WTC11 (cell line): ENCODE results near the gene JADE2. TPM values are rescaled to one million over a fixed set of nuclear protein-coding genes. Genes with fewer than 3 reads are reported as not detected.

ENCODE experiments used
- AFF4 ChIP-seq: sonication (generic); formaldehyde crosslinking; IDR thresholded peaks from 2 replicates; pipeline ENCODE4 v1.8.1; 2023; ENCODE audit warnings: mild to moderate bottlenecking, missing genetic modification reagents, borderline replicate concordance
- ARID4B ChIP-seq: sonication (generic); formaldehyde crosslinking; IDR thresholded peaks from 2 replicates; pipeline ENCODE4 v1.8.0; 2023; ENCODE audit warnings: missing genetic modification reagents, mild to moderate bottlenecking, borderline replicate concordance
- ATF2 ChIP-seq: sonication (generic); formaldehyde crosslinking; IDR thresholded peaks from 2 replicates; pipeline ENCODE4 v1.8.1; 2022; ENCODE audit warnings: low read depth, missing genetic modification reagents, borderline replicate concordance
- E2F5 ChIP-seq: sonication (generic); formaldehyde crosslinking; IDR thresholded peaks from 2 replicates; pipeline ENCODE4 v1.8.1; 2022; ENCODE audit warnings: mild to moderate bottlenecking, moderate library complexity, missing genetic modification reagents
- FOXK1 ChIP-seq: sonication (generic); formaldehyde crosslinking; IDR thresholded peaks from 2 replicates; pipeline ENCODE4 v1.8.0; 2022; ENCODE audit warnings: mild to moderate bottlenecking, moderate library complexity, missing genetic modification reagents
- NR1H2 ChIP-seq: sonication (generic); formaldehyde crosslinking; IDR thresholded peaks from 2 replicates; pipeline ENCODE4 v1.9.0; 2021; ENCODE audit warnings: mild to moderate bottlenecking, moderate library complexity, missing genetic modification reagents
- SMAD3 ChIP-seq: sonication (generic); formaldehyde crosslinking; IDR thresholded peaks from 2 replicates; pipeline ENCODE4 v1.8.0; 2022; ENCODE audit warnings: missing genetic modification reagents, mild to moderate bottlenecking, borderline replicate concordance
- SP1 ChIP-seq: sonication (generic); formaldehyde crosslinking; conservative IDR thresholded peaks from 2 replicates; pipeline ENCODE4 v1.8.1; 2022; ENCODE audit warnings: missing genetic modification reagents
- USF1 ChIP-seq: sonication (generic); formaldehyde crosslinking; IDR thresholded peaks from 2 replicates; pipeline ENCODE4 v1.8.0; 2022; ENCODE audit warnings: mild to moderate bottlenecking, missing genetic modification reagents
- ZNF232 ChIP-seq: sonication (generic); formaldehyde crosslinking; IDR thresholded peaks from 2 replicates; pipeline ENCODE4 v1.8.0; 2022; ENCODE audit warnings: mild to moderate bottlenecking, missing genetic modification reagents
- ZNF281 ChIP-seq: sonication (generic); formaldehyde crosslinking; IDR thresholded peaks from 2 replicates; pipeline ENCODE4 v1.8.0; 2023; ENCODE audit warnings: mild to moderate bottlenecking, missing genetic modification reagents
- ZNF317 ChIP-seq: sonication (generic); formaldehyde crosslinking; IDR thresholded peaks from 2 replicates; pipeline ENCODE4 v1.8.1; 2023; ENCODE audit warnings: low read depth, mild to moderate bottlenecking, moderate library complexity, missing genetic modification reagents, borderline replicate concordance
- total RNA-seq: library from RNA; stranded (reverse); gene quantifications from 3 replicates; pipeline ENCODE4 v1.2.3, GENCODE V29; 2021

The JADE2 gene
- total RNA-seq, 1 experiment from 2014 or later: 40.8 TPM

- TF ChIP-seq AFF4 (CRISPR knock-in tag) (peak; percentile 77; the same call in 1 of the 2 replicates), NR1H2 (CRISPR knock-in tag) (no peak), FOXK1 (CRISPR knock-in tag) (peak; percentile 61), ATF2 (CRISPR knock-in tag) (no peak), E2F5 (CRISPR knock-in tag) (peak; percentile 37; the same call in 1 of the 2 replicates), ZNF281 (CRISPR knock-in tag) (peak; percentile 43; the same call in 1 of the 2 replicates), USF1 (no peak), ZNF232 (CRISPR knock-in tag) (0 out of 2 replicates have a peak, but pooled peaks have one; percentile 8), ARID4B (CRISPR knock-in tag) (peak; percentile 35; the same call in 1 of the 2 replicates), SP1 (peak; percentile 60), SMAD3 (CRISPR knock-in tag) (peak; percentile 68; the same call in 1 of the 2 replicates), ZNF317 (CRISPR knock-in tag) (no peak)
These were observed 1.1 kb upstream of the JADE2 start (continued) for GRCh38 chr5:134524272-134524825.
